Suprapubic skin (tissue), 4 donors: ENCODE measurements around the gene FLYWCH1.
"Not testable (repeated sequence)": the region's sequence is repeated elsewhere in the genome, so short reads cannot be mapped to it uniquely, and the experiment has no call there.

Experiments used
- EP300 ChIP-seq: sonication (generic); formaldehyde crosslinking; IDR thresholded peaks from one replicate; pipeline ENCODE4 v1.6.1; 2017; ENCODE audit warnings: antibody characterized with exemption
- POLR2A ChIP-seq, 2 donors: fragments of 450-650 bp; IDR thresholded peaks; one replicate each; pipeline ENCODE4 v1.6.1; 2017; ENCODE audit warnings: antibody characterized with exemption in 2 of 2, mild to moderate bottlenecking in 2 of 2, moderate library complexity in 2 of 2
- POLR2AphosphoS5 ChIP-seq, 3 donors: sonication (generic); formaldehyde crosslinking; IDR thresholded peaks; one replicate each; pipeline ENCODE4 v1.6.1; 2017; ENCODE audit warnings: antibody characterized with exemption in 3 of 3
- TF ChIP-seq, protein P1 (sequence below), 2 donors: fragments of 200-600 bp in 1 of 2; fragments of 450-650 bp in 1 of 2; sonication (generic) in 1 of 2; IDR thresholded peaks; one replicate each; pipeline ENCODE4 v1.5.1; 2016 to 2019; ENCODE audit warnings: antibody characterized with exemption in 2 of 2, mild to moderate bottlenecking in 1 of 2, moderate library complexity in 1 of 2

DNA sequence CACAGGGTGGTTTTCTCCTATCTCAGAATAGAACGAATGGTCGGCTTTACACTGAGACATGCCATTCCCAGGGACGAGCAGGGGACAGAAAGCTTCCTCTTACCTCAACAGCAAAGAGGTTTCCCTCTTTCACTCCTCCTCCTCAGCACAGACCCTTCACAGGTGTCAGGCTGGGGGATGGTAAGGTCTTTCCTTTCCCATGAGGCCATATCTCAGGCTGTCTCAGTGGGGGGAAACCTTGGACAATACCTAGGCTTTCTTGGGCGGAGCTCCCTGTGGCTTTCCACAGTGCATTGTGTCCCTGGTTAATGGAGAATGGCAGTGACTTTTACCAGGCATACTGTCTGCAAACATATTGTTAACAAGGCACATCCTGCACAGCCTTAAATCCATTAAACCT lies 16.4 kb downstream of the FLYWCH1 start:
- TF ChIP-seq, protein P1, sequence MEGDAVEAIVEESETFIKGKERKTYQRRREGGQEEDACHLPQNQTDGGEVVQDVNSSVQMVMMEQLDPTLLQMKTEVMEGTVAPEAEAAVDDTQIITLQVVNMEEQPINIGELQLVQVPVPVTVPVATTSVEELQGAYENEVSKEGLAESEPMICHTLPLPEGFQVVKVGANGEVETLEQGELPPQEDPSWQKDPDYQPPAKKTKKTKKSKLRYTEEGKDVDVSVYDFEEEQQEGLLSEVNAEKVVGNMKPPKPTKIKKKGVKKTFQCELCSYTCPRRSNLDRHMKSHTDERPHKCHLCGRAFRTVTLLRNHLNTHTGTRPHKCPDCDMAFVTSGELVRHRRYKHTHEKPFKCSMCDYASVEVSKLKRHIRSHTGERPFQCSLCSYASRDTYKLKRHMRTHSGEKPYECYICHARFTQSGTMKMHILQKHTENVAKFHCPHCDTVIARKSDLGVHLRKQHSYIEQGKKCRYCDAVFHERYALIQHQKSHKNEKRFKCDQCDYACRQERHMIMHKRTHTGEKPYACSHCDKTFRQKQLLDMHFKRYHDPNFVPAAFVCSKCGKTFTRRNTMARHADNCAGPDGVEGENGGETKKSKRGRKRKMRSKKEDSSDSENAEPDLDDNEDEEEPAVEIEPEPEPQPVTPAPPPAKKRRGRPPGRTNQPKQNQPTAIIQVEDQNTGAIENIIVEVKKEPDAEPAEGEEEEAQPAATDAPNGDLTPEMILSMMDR (IDR thresholded peaks at IDR 0.05) = not testable (repeated sequence)
- not testable (repeated sequence) for TF ChIP-seq POLR2A (IDR thresholded peaks at IDR 0.05); POLR2AphosphoS5 (IDR thresholded peaks at IDR 0.05); EP300
